Endothelial cell (in vitro differentiated cells): ENCODE data around the gene BCAR3. TPM values are rescaled to one million over a fixed set of nuclear protein-coding genes. Genes with fewer than 3 reads are reported as not detected.

Experiments used
- DNase-seq: peaks from one replicate; pipeline ENCODE4 v3.0.0; 2021; ENCODE audit warnings: low spot score
- H3K27ac Mint-ChIP-seq: one replicate; pipeline ENCODE4 v1.8.0; 2021; ENCODE audit warnings: mixed read lengths, inconsistent platforms; ENCODE audit not compliant: unreplicated experiment
- H3K27me3 Mint-ChIP-seq: one replicate; pipeline ENCODE4 v1.8.0; 2021; ENCODE audit warnings: mild to moderate bottlenecking, moderate library complexity, mixed read lengths, inconsistent platforms; ENCODE audit not compliant: unreplicated experiment
- H3K36me3 Mint-ChIP-seq: one replicate; pipeline ENCODE4 v1.8.0; 2021; ENCODE audit warnings: mild to moderate bottlenecking, low read depth, mixed read lengths, inconsistent platforms; ENCODE audit not compliant: unreplicated experiment
- H3K4me1 Mint-ChIP-seq: one replicate; pipeline ENCODE4 v1.8.0; 2021; ENCODE audit warnings: mild to moderate bottlenecking, mixed read lengths, inconsistent platforms; ENCODE audit not compliant: unreplicated experiment
- H3K4me3 Mint-ChIP-seq: one replicate; pipeline ENCODE4 v1.8.0; 2021; ENCODE audit warnings: mild to moderate bottlenecking, mixed read lengths, inconsistent platforms; ENCODE audit not compliant: unreplicated experiment
- H3K9me3 Mint-ChIP-seq: one replicate; pipeline ENCODE4 v1.8.0; 2021; ENCODE audit warnings: mixed read lengths, inconsistent platforms; ENCODE audit not compliant: unreplicated experiment
- total RNA-seq: library from RNA; stranded (reverse); fragmentation: NEBNext Ultra II Directional; extraction: Animal tissue kit (Norgen Biotek cat#: 25700); gene quantifications from one replicate; pipeline ENCODE4 v1.2.1, GENCODE V29; 2021; ENCODE audit not compliant: unreplicated experiment
- TF ChIP-seq, protein P1 (sequence below): fragments of 200-600 bp; sonication (generic); IDR thresholded peaks from one replicate; pipeline ENCODE4 v1.5.0; 2021; ENCODE audit warnings: antibody characterized with exemption; ENCODE audit not compliant: unreplicated experiment

BCAR3 gene
- total RNA-seq, 1 donor from 2014 or later, result 19.9 TPM

DNA sequence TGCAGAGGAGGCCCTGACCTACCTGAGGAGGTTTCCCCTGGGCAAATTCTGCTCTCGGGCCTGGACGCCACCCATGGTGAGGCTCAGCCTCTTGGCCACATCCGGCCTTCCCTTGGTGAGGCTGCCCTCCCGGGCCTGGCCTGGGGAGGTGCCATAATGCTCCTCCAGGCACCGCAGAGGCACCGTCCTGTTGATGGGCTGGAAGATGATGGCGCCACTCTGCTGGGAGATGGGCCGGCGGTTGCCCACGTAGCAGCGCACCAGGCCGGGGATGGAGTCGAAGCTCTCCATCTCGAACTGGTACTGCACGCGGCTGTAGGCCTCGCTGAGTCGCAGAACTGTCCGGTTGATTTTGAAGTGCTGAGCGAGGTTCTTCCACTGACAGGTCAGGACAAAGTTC lies 92.7 kb downstream of the BCAR3 start:
- H3K4me3 Mint-ChIP-seq, result peak overlapping the region; percentile 56
- H3K36me3 Mint-ChIP-seq, result peaks cover 30% of the 10 kb centered on the region
- H3K27ac Mint-ChIP-seq, result peak overlapping the region; percentile 7
- H3K9me3 Mint-ChIP-seq, result no peaks in the 10 kb centered on the region
- H3K27me3 Mint-ChIP-seq, result peaks cover 6% of the 10 kb centered on the region
- no peak for DNase-seq
- peaks cover 39% of the 10 kb centered on the region for H3K4me1 Mint-ChIP-seq
- TF ChIP-seq, protein P1, sequence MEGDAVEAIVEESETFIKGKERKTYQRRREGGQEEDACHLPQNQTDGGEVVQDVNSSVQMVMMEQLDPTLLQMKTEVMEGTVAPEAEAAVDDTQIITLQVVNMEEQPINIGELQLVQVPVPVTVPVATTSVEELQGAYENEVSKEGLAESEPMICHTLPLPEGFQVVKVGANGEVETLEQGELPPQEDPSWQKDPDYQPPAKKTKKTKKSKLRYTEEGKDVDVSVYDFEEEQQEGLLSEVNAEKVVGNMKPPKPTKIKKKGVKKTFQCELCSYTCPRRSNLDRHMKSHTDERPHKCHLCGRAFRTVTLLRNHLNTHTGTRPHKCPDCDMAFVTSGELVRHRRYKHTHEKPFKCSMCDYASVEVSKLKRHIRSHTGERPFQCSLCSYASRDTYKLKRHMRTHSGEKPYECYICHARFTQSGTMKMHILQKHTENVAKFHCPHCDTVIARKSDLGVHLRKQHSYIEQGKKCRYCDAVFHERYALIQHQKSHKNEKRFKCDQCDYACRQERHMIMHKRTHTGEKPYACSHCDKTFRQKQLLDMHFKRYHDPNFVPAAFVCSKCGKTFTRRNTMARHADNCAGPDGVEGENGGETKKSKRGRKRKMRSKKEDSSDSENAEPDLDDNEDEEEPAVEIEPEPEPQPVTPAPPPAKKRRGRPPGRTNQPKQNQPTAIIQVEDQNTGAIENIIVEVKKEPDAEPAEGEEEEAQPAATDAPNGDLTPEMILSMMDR, result no peak

DNA sequence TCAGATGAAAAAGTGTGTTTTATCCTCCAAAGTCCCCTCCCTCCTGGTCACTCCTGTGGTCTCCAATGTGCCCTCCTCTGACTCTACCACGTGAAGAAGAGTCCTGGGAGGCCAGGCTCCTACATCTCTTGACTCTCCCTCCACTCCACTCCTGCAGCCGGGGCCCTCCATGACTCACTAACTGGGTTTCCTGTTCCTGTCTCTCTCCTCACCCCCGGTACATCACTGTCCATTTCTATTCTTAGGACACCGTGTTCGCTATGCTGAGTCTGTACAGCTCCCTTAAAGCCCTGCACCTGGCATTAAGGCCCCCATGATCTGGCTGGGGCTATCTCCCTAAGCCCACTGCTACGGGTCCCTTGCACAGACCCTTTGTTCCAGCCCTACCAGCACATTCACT lies 93.4 kb downstream of the BCAR3 start:
- Mint-ChIP-seq H3K9me3 (no peaks in the 10 kb centered on the region), H3K4me3 (peak overlapping the region; percentile 65), H3K4me1 (peaks cover 39% of the 10 kb centered on the region), H3K27ac (peak overlapping the region; percentile 12), H3K36me3 (peaks cover 34% of the 10 kb centered on the region), H3K27me3 (peaks cover 6% of the 10 kb centered on the region)
- TF ChIP-seq, protein P1, result no peak
- no peak for DNase-seq

DNA sequence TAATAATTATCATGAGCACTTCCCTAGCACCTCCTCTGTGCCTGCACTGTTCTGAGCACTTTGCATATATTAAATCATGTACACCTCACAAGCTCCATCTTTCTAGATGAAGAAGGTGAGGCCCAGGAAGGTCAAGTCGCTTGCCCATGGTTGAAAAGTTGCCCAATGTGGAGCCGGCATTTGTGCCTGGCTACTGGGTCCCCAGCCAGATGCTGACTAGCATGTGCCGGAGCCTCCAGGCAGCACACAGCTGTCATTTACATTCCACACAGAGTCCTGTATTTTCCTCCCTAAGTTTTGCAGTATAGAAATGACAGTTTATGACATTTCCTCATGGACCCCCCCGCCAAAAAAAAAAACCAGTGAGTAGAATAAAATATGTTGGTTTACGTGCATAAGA lies 94.3 kb downstream of the BCAR3 start:
- TF ChIP-seq, protein P1, result no peak
- no peak overlapping the region for H3K4me3 Mint-ChIP-seq
- H3K36me3 Mint-ChIP-seq, result peaks cover 41% of the 10 kb centered on the region
- H3K9me3 Mint-ChIP-seq, result no peaks in the 10 kb centered on the region
- no peak for DNase-seq
- peaks cover 36% of the 10 kb centered on the region for H3K4me1 Mint-ChIP-seq
- H3K27ac Mint-ChIP-seq, result no peak overlapping the region
- H3K27me3 Mint-ChIP-seq, result peaks cover 6% of the 10 kb centered on the region

DNA sequence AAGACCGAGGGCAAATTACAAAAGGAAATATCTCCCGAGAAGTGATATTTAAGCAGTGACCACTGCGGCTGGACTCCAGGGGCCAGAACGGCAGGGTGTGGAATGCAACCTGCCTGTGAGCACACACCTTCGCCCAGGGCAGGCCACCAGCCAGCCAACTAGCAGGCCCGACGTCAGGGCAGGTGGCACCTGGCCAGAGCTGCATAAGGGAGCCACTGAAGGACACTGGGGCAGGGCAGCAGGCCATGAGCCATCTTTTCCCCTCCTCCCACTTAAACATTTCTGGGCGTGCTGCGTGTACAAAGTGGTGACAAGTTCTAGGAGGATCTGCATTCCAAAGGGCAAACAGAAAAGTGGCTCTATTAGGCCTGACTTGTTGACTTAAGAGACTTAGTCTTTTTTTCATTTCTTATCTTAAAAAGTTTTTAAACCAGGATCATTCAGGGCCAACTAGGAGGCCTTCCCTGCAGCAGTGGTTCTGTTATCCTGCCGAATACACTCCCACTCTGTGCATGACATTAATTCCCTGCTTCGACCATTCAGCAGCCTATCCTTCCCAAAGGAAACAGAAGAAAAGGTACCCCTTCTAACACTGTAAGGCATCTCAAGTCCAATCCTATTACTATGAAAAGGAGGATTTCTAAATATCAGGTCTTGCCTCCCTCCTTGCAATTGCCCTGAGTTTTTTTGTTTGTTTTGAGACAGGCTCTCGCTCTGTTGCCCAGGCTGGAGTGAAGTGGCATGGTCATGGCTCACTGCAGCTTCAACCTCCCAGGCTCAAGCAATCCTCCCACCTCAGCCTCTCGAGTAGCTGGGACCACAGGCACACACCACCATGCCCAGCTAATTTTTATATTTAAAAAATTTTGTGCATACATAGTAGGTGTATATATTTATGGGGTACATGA lies 96.3 kb downstream of the BCAR3 start:
- Mint-ChIP-seq H3K4me1 (peaks cover 25% of the 10 kb centered on the region), H3K9me3 (no peaks in the 10 kb centered on the region), H3K36me3 (peaks cover 41% of the 10 kb centered on the region), H3K4me3 (no peak overlapping the region), H3K27me3 (peaks cover 6% of the 10 kb centered on the region), H3K27ac (no peak overlapping the region)
- no peak for DNase-seq
- TF ChIP-seq, protein P1, result no peak
